LHCN-M2 (cell line): ENCODE data around the gene DPP10. TPM values are rescaled to one million over a fixed set of nuclear protein-coding genes. Genes with fewer than 3 reads are reported as not detected.
"Not testable (repeated sequence)": the region's sequence is repeated elsewhere in the genome, so short reads cannot be mapped to it uniquely, and the experiment has no call there.

Experiments
- DNase-seq: peaks from one replicate; pipeline ENCODE4 v3.0.0-alpha.2; 2012; ENCODE audit warnings: low read depth
- total RNA-seq: library from RNA; depleted of rRNA; stranded (reverse); fragments of >200 nt; gene quantifications from 2 replicates; pipeline ENCODE4 v1.2.3, GENCODE V29; 2014

Gene DPP10
- total RNA-seq, 1 experiment from 2014 or later, result not detected

DNA sequence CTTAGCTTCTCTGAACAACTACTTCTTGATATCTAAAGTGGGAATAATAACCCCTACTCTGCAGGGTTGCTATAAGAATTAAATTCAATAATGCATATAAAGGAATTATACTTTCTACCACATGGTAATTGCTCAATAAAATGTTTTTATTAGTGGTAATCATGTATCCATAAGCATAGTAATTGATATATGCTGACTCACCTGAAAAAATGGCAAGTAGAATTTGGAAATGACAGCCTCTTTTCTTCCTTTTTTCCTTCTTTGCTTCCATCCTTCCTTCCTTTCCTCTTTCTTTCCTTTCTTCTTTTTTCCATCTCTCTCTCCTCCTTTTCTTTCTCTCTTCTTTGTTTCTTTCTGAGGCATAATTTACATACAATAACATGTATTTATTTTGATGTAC is 65.3 kb downstream of the DPP10 start:
- DNase-seq, result no peak

DNA sequence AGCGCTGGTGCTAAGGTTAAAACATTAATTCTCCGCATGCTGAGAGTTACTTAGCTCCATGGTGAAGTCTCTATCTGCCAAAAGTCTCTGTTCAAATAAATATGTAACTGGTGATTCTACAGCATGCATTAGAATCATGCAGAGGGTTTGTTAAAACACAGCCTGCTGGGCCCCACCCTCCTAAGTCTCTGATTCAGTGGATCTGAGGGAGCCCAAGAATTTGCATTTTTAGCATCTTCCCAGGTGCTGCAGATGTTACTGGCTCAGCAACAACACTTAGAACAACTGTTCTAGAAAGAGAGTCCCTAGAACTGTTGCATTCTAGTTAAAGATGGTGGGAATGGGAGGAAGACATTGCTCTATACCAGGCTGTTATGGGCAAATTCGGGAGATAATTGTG is 73.4 kb downstream of the DPP10 start:
- no peak for DNase-seq

- DNase-seq, result no peak
These were observed 75.1 kb downstream of the DPP10 start for GRCh38 chr2:114517580-114517979.

DNA sequence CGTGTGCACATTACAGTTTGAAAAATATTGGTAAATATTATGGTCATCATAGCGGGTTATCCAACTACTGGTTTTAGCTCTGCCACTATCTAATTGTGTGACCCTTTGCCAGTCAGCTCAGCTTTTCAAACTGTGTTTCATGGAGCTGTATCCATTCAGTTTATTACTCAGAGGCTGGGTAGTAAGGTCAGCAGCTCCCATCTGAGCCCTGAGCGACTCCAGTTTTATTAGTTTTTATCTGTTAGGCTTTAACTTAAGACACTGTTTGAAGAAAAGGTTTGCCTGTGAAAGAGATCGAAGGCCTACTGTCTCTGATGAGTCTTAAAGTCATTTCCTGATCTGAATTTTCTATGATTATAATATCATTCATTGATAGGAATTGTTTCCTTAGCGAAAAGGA is 76.3 kb downstream of the DPP10 start:
- DNase-seq, result no peak

- DNase-seq, result not testable (repeated sequence)
These were observed 80.2 kb downstream of the DPP10 start for GRCh38 chr2:114522612-114523011.

DNA sequence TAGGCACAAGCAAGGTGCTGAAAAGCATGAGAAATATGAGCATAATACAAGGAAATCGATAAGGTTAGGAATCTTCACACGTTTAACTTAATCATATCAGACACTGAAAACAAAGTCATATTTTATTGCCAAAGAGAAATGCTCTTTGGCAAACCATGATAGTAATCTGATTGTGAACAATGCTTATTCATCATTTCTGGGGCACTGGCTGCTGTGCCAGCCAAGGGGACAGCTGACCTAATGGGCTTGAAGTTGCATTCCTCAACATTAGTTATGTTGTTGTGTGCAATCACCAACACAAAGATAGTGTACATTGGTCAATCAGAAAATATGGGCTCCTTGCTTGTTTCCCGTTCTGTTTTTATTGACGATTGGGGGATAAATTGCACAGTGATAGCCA is 83.5 kb downstream of the DPP10 start:
- DNase-seq, result no peak

- no peak for DNase-seq
These were observed 84.4 kb downstream of the DPP10 start for GRCh38 chr2:114526841-114527240.

DNA sequence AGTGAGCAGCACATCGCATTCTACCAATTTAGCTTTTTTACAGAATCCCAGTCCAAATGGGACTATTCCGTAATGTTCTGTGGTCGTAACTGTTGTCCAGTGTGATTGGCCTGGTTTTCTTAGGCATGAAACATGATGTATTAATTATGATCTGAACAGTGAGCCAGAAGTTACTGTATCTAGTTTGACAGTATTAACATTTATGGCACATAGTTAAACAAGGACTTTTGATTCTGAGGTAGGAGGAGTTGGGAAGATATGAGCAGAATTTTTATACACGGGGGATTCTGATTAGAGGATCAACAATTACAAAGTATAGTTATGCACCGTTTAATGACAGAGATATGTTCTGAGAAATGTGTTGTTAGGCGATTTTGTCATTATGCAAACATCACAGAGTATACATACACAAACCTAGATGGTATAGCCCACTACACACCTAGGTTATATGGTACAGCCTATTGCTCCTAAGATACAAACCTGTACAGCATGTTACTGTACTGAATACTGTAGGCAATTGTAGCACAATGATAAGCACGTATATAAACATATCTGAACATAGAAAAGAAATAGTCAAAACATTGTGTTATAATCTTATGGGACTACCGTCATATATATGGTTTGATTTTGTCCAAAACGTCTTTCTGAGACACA is 85.0 kb downstream of the DPP10 start:
- no peak for DNase-seq

GRCh38 chr2:114534116-114535084 is 92.0 kb downstream of the DPP10 start:
- no peak for DNase-seq

GRCh38 chr2:114537777-114538176 is 95.3 kb downstream of the DPP10 start:
- DNase-seq, result no peak

- no peak for DNase-seq
These were observed 100.3 kb downstream of the DPP10 start for GRCh38 chr2:114542695-114543094.

- DNase-seq, result no peak
These were observed 100.9 kb downstream of the DPP10 start for GRCh38 chr2:114543236-114543766.

DNA sequence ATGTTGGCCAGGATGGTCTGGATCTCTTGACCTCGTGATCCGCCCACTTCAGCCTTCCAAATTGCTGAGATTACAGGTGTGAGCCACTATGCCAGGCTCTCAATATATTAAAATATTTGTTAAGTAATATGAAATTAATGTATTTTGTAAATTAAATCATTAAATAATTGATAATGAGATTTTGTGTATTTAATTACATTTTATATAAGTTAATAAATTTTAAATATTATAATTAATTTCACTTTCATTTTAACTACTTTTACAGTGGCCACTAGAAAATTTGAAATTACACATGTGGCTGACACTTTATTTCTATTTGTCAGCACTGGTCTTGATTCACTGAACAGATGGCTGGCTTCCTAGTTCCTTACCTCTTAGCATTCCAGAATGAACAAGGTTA is 102.6 kb downstream of the DPP10 start:
- no peak for DNase-seq

- no peak for DNase-seq
These were observed 104.1 kb downstream of the DPP10 start for GRCh38 chr2:114546531-114546930.

DNA sequence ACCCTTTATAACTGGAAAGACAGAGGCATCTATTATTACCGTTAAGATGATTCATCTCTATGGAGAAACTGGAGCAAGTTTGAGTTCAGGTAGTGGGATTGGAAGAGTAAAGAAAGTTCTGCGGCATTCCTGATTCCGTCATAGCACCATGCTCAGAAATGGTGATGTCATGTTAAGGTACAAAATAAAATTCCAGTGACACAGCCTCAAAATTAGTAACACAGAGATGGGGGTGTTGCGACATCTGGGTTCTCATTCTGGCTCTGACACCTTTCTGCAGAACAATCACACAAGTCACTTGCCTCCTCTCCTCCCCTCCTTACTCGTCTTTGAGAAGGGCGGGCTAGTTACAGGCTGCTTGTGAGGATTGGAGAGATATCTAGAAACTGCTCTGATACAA is 105.7 kb downstream of the DPP10 start:
- DNase-seq, result no peak

DNA sequence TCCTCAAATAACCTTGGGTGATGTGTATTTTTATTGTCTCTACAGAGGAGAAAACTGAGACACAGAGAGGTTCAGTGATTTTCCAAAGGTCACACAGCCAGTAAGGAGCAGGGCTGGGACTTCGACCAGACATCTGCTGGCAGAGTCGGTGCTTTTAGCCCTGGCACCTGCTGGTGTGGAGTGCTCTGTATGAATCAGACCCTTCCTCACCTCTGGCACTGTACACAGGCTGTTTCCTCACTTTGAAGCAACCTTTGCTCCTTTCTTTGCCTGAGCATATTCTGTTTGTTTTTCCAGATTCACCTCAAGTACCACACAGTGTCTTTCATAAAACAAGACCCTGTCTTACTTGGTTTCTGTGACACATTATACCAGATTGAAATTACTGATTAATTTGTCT is 107.9 kb downstream of the DPP10 start:
- no peak for DNase-seq

DNA sequence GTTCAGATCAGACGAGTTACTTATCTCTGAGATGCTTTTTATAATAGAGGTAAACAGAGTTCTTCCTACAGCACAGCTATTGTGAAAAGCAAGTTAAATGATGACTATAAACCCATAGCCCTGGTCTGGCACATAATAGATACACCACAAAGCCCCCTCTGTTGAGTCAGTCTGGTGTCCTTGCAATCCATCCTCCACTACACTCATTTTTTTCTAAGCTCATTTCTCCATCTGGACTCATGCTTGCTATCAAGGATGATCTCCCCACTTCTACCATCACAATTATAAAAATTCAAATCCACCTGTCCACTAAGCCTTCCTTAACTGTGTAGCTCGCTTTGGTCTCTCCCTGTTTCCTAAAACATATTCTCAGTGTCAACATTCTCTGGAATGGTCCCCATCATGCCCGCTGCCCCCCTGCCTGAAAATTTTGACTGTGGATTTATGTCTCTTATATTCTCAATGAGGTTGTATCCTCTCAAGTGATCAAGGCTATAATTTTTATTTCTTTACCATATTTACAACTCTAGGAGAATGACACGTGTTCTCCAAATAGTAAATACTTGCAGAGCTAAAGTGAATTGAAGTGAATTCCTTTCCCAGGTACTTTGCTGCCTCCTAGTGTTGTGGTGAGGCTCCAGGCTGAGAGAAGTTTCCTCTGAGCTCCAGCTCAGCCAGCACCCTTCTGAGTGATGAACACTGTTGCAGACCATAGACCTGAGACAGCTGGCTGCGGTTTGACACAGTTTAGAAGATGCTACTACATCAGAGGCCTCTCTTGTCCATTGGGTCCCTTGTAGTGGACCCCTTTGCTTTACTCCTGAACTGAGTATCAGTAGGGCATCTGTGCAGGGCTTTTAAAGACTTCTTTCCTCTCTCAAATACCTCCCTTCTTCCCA is 108.7 kb downstream of the DPP10 start:
- no peak for DNase-seq

GRCh38 chr2:114553027-114553426 is 110.6 kb downstream of the DPP10 start:
- DNase-seq, result no peak

- no peak for DNase-seq
These were observed 126.7 kb downstream of the DPP10 start for GRCh38 chr2:114569166-114569565.

- DNase-seq, result no peak
These were observed 135.2 kb downstream of the DPP10 start for GRCh38 chr2:114577657-114578056.

DNA sequence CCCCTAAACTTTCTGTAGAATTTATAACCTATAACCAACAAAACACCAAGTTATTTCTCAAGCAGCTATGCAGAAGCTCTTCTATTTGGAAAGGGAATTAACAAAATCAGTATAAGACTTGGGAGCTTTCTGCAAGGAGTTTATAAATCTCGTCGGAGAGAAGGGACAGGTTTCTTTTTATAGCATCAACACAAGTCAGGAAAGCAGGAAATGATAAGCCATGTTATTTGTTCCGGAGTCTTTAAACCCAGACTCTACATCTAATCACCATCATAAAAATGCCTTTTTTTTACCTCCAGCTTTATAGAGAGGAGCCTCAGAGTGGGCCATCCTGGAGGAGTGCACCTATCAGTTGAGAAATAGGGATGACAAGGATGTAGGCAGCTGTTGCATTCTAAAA is 137.1 kb downstream of the DPP10 start:
- no peak for DNase-seq

- DNase-seq, result no peak
These were observed 138.2 kb downstream of the DPP10 start for GRCh38 chr2:114580691-114581090.
